ACHN (cell line): ENCODE measurements around the gene IL1RL2.

Experiments
- DNase-seq: peaks from one replicate; pipeline ENCODE4 v3.0.0-alpha.2; 2015
- in situ Hi-C: cut with HindIII; loops from 2 replicates; pipeline ENCODE4 v1.10.0; 2017; ENCODE audit warnings: low sequenced_read_pairs, low pct_ligation_motif_present, low pct_unique_long_range_greater_than_20kb

The IL1RL2 gene

DNA sequence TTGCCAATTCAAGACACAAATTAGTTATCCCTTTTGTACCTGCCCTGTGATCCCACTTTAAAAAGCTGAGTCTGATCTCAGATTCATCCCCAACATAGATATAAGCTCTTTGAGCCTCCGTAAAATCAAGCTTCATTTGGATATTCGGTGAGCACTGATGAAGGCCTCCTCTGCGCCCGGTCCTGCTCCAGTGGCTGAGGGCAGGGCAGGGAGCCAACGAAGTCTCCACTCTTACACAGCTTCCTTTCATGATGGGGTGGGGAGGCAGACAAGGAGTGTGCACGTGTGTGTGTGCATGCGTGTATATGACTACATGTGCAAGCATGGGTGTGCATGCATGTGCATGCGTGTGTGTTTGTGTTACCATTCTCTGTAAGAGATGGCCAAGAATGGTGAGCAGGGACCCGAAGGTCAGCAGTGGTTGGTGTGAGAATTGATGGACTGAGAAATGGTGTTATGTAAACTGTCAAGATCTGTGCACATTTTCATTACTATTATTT lies 43.6 kb downstream of the IL1RL2 start:
- no peak for DNase-seq
- in situ Hi-C loops, result no loop called here

DNA sequence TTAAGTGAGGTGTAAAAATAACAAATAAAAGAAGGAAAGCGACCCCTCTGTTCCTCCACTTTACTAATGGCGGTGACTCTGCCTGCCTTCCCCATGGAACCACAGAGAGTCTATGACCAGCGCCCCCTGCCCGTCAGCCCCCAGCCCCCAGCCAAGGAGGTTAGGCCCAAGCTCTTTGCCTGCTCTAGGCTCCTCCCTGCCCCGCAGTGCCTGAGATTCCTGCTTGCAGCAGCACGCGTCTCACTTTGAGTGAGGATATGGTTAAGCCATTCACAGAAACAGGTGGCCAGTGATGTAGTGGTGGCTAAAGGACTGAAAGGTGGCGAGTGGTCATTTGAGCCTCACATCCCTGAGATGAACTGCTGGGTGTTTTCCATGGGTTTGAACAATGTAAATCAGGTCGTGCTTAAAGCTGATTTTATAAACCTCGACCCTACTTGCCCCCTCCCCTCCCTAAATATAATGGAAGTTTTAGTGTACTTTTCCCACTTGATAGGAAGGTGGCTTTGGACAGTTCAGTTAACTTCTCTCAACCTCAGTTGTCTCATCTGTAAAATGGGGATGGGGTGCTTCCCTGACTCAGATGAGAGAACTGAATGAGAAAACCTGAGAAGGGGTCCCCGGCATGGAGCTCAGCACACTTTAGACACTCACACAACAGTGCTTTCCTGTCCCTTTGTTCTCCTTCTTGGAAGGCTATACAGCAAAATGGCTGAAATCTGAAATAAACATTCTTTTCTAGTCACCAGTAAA lies 46.5 kb downstream of the IL1RL2 start:
- in situ Hi-C loops, result no loop called here
- no peak for DNase-seq

DNA sequence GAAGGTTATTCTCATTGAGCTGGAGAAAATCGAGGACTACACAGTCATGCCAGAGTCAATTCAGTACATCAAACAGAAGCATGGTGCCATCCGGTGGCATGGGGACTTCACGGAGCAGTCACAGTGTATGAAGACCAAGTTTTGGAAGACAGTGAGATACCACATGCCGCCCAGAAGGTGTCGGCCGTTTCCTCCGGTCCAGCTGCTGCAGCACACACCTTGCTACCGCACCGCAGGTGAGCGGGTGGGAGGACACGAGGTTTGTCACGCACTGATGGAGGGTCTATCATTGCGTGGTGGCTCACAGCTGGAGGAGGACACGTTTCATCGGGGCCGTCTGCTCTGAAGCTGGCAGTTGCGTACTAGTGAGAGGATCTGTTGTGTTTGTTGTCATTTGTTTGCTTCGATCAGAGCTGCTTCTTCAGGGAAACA lies 48.2 kb downstream of the IL1RL2 start:
- no peak for DNase-seq
- in situ Hi-C loops, result no loop called here

DNA sequence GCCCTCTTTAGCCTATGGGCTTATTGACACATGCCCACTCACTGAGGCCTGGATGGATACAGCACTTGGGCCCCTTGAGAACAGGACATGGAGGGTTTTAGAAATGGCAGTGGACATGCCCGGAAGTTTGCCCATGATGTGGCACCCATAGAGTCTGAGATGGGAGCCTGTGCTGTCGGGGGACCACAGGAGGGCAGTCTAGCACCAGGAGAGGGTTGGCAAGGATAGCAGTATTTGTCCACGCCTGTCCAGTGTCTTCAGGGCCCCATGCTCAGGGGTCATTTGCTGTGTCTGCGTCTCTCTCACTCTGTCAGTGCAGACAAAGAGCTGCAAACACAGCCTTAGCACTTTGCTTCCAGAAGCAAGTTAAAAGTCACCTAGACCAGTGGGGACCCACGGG lies 48.7 kb downstream of the IL1RL2 start:
- in situ Hi-C loops, result no loop called here
- peak; percentile 29 for DNase-seq

DNA sequence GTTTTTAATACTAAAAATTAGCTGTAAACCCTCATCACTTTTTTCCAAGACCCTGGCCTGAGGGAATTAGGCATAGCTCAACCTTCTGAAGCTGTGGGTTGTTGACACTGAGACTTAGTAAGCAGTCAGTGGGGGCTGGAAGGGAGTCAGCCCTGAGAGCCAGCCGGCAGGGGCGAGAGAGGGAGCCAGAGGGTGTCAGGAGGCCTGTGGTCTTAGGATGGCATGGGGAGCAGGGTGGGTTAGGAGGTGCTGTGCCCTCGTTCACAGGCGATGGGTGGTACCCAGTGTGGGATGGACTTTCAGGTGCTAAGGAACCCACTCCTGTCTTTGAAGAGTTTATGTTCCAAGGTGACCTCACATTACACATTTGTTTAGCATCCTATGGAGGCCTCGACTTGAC lies 49.3 kb downstream of the IL1RL2 start:
- in situ Hi-C loops, result no loop called here
- no peak for DNase-seq

DNA sequence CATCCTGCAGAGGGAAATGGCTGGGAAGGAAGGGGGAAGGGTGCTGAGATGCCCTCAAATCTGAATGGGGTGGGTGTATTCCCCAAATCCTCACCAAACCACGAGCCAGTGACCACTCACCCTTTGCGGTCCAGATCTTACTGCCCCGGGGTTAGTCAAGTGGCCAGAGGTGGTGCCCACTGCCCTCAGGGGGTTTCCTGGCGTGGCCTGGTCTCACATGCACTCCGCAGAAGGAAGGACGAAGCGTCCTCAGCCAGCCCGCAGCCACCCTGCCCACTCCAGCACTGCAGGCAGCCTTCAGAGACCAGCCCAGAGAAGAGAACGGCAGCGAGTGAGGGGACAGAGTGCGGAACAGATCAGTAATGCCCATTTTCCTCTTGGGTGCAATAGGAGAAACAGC lies 50.4 kb downstream of the IL1RL2 start:
- DNase-seq, result no peak
- in situ Hi-C loops, result no loop called here

DNA sequence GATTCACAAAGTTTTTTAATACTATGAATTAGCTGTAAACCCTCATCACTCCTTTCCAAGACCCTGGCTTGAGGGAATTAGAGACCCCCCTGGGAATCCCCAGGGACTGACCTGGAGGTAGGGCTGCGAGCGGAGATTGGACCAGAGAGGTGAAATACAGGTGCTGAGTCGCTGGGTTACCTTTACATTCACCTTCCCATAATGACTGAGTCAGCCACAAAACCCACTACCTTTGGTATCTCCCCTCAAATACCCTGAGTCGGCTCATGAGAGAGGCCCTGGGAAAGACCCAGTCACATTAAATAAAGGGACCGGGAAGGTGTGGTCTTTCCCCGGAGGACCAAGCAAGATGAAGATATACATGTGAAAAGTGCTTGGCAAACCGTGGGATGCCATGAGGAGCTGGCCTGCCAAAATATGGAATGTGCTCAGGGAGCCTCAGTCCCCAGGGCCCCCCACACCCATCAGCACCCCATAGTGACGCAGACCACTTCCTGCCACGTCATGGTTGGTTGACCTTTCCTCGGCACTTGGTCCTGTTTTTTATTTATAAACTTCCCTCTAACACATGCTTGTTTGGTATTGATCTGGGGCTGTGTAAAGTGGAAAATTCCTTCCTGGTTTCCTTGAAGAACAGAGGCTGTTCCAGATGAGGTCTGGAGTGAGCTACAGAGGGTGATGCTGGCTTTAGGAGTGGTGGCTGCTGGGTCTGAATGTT lies 51.4 kb downstream of the IL1RL2 start:
- in situ Hi-C loops, result no loop called here
- DNase-seq, result no peak

DNA sequence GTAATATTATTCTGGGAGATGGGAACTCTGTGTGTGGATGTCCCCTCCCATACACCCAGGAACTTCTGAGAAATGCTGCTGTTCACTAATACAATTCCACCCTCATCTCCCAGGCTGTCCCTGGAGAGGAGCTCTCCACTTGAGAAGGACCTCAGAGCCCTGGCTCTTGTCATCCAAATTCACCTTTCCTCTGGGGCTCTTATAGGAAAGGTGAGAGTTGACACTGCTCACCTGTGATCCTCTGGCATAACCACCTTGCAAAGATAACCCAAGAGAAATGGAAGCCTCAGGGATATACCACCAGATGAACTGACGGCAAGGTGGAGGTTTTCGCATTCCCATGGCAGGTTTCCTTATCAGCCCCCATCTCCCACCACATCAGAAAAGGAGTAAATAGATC lies 52.0 kb downstream of the IL1RL2 start:
- in situ Hi-C loops, result no loop called here
- DNase-seq, result no peak

DNA sequence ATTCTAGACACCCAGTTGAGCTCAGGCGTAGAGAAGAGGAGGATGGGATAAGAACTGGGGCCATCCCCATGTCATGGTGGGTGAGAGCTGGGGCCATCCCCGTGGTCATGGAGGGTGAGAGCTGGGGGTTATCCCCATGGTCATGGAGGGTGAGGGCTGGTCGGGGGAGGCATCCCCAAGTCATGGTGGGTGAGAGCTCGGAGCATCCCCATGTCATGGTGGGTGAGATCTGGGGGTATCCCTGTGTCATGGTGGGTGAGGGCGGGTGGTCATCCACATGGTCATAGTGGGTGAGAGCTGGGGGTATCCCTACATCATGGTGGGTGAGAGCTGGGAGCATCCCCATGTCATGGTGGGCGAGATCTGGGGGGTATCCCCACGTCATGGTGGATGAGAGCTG lies 52.5 kb downstream of the IL1RL2 start:
- no peak for DNase-seq
- in situ Hi-C loops, result no loop called here

DNA sequence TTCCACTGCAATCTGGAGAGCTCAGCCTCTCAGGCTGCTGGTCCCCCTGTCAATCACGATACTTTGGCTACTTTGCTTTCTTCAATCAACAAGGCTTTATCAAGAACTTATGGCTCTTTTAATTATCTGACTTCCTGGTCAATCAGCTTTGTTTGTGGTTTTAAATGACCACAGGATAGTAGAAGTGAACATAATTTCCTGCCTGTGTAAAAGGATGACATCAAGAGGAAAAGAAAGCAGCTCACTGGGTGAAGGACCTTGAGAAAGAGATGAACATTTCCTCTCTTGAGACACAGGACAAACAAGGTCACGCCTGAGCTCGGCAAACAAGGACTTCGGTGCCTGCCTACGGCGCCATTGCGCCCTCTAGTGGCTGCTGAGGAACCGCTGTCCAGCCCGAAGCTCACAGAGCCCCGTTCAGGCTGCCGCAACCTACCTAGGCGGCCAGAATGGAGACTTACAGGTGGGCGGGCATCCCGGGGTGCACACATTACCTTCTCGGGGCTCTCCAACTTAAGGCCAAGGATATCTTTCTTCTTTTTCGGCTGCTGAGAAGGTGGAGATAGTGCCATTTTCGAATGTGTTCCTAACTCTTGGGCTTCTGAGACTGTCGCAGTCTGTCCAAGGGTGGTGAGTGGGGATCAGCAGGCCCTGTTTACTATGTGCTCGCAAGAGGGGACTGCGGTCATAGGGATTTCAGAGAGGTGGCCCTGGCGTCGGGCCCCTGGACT lies 54.0 kb downstream of the IL1RL2 start:
- in situ Hi-C loops, result no loop called here
- peak; percentile 85 for DNase-seq

DNA sequence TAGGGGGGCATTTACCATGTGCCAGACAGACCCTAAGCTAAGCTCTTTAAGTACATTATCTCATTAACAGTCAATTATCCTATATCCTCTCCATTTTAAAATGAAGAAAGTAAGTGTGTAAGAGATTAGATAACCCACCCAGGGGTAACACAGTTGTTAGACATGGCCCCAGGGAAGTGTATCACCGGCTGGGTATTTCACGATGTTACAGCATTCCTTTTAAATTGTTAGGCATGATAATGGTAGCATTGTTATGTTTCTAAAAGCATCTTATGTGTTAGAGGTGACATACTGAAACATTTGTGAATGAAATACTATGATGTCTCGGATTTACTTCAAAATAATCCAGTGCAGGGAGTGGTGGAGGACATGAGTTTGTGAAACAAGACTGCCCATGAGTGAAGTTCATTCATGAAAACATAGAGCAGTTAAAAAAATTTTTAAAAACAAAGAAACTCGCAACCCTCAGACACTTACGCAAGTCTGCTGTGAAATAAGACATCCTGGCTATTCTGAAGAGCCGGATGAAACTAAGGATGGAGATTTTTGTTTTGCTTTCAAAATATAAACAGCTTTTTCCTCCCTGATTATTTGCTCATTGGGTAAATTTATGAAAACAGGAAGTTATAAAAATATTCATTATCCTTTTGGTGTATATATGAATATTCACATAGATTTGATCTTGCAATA lies 54.9 kb downstream of the IL1RL2 start:
- in situ Hi-C loops, result no loop called here
- DNase-seq, result no peak

DNA sequence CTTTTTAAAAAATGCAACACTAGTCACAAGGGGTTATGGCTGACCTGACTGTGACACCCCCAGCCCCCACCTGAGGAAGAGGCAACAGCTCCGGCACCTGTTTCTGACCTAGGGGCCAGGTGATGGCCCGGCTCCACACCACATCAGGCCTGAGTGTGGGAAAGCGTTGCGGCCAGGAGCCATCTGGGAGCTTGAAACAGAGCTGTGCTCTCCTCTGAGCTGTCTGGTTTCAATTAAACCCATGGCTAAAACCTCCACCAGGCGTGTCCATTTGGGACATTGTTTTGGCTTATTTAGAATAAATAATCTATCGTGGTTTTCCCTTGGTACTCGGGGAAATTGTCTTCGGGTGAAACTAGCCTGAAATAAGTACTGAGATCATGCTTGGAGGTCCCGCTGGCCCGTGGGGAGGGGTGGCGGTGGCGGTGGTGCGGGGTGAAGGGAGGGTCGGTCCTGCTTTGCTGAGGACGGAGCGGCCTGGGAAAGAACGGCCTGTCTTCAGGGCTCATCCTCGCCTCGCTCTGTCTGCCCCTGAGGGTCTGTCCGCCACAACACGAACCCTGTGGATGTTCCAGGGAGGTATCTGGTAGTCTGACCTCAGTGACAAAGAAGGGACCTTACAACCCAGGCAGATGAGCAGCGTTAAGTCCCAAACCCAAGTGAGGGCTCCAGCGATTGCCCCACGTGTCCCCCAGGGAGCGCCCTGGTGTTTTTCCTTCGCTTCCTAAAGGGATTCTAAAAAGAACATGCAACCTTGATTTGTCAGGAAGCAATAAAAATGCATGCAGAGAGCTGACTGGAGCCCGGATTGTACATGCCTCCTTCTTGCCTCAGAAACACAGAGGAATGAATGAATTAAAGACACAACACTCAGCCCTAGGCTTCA lies 58.7 kb downstream of the IL1RL2 start:
- DNase-seq, result no peak
- in situ Hi-C loops, result no loop called here

DNA sequence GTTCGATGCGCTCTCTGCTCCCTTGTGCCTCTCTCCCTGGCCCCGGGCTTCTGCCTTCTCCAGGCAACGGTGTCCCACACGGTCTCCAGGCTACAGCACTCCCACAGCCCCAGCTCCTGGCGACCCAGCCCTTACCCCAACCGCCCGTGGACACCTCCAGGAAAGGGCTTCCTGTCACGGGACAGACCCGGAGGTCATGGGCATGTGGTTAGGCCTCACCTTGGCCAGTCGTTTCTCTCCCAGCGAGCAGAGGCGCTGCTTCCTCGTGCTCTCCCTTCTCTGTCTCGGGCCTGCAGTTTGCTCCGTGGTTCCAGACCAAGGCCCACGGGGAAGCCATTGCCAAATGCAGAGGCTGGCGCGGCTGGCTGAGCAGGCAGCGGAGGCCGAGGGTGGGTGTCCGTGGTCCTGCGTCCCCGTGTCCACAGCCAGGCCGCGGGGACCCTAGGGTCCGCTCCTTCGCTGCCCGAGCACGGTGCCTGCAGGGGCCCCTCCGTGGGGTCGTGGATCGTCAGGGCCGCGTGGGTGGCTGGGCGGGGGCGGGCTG lies 63.5 kb downstream of the IL1RL2 start:
- DNase-seq, result no peak
- in situ Hi-C loops, result loop anchor here (25.0 kb wide), 1 partner anchor 112 kb away; the partner anchor contains the start of gene IL18R1

DNA sequence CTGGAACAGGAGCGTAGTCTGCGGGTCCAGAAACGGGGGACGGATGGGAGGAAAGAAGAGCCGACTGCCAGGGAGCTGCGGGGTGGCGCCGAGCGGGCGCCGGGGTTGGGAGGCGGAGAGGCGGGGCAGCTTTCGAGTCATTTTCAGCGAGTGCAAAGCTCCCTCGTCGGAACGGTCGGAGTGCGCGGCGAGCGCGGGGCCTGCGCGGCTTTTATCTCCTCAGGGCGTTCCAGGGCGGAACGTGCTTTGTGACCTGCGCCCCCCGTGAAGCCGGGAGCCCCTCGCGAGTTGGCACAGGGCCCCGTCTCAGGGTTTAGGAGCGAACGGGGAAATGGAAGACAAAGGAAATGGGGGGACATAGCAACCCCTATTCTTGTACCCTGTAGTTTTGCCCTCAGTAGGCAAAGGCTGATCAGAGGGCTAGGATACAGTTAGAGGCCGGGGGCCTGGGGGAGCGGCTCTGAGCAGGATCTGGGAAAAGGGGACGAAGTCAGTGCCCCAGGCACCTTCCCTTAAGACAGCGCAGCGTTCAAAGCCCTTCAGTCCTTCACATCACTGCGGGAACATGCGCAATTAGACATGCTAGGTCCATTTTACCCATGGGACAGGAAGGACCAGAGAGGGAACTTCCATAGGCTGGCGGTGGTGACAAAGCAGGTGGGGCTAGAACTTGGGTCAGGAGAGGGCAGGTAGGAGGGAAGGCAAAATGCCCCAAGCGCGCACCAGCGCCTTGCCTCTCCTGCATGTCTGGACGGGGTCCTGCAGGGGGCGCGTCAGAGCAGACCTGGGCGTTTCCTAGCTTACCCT lies 64.4 kb downstream of the IL1RL2 start:
- in situ Hi-C loops, result loop anchor here (25.0 kb wide), 1 partner anchor 111 kb away; the partner anchor contains the start of gene IL18R1

DNA sequence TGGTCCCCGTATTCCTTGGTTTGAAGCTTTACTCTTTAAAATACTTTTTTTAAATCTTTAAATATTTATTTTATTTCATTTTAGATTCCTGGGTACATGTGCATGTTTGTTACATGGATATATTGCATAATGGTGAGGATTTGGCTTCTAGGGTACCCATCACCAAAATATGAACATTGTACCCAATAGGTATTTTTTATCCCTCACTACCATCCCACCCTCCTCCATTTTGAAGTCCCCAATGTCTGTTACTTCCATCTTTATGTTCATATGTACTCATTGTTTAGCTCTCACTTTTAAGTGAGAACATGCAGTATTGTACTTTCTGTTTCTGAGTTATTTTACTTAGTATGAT lies 65.0 kb downstream of the IL1RL2 start:
- no peak for DNase-seq
- in situ Hi-C loops, result loop anchor here (25.0 kb wide), 1 partner anchor 110 kb away; the partner anchor contains the start of gene IL18R1

More for the DNA sequence above, 64.4 kb downstream of the IL1RL2 start:
- no peak for DNase-seq

DNA sequence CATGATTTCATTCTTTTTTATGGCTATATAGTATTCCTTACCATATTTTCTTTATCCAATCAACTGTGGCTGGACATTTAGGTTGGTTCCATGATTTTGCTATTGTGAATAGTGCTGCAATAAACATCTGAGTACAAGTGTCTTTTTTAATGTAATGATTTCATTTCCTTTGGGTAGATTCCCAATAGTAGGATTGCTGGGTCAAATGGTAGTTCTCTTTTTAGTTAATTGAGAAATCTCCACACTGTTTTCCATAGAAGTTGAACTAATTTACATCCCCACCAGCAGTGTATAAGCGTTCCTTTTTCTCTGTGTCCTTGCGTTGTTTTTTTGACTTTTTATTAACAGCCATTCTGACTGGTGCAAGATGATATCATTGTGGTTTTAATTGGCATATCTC lies 65.4 kb downstream of the IL1RL2 start:
- in situ Hi-C loops, result loop anchor here (25.0 kb wide), 1 partner anchor 110 kb away; the partner anchor contains the start of gene IL18R1
- DNase-seq, result no peak
